Keratinocyte (primary cell): ENCODE results near the gene ZSCAN21. TPM values are rescaled to one million over a fixed set of nuclear protein-coding genes. Genes with fewer than 3 reads are reported as not detected.

Experiments
- DNase-seq: peaks from one replicate; pipeline ENCODE4 v3.0.0-alpha.2; 2011; ENCODE audit warnings: low read depth, missing footprints, low spot score
- FAIRE-seq: peaks from 2 replicates; lab custom pipeline; 2011; peaks lifted over from hg19 to GRCh38; lab: Jason Lieb, UNC
- H2AFZ ChIP-seq: 2 replicates; pipeline ENCODE4 v1.6.0; 2012; ENCODE audit warnings: low read length, control low read depth, inconsistent platforms; ENCODE audit not compliant: control insufficient read depth
- H3K27ac ChIP-seq: 2 replicates; pipeline ENCODE4 v1.5.1; 2011; ENCODE audit warnings: low read length; ENCODE audit not compliant: control insufficient read depth, insufficient read depth
- H3K27me3 ChIP-seq: 3 replicates; pipeline ENCODE4 v1.6.0; 2011; ENCODE audit warnings: low read length; ENCODE audit not compliant: control insufficient read depth, insufficient read depth; ENCODE audit errors: extremely low read depth
- H3K36me3 ChIP-seq, 2 experiments: 2 replicates in 1 of 2; 3 replicates in 1 of 2; pipeline ENCODE4 v1.5.1; 2011; ENCODE audit warnings: low read length in 2 of 2, mild to moderate bottlenecking in 1 of 2; ENCODE audit not compliant: control insufficient read depth in 2 of 2, insufficient read depth in 2 of 2; ENCODE audit errors: extremely low read depth in 1 of 2
- H3K4me1 ChIP-seq: 3 replicates; pipeline ENCODE4 v1.5.1; 2011; ENCODE audit warnings: low read length; ENCODE audit not compliant: control insufficient read depth, insufficient read depth; ENCODE audit errors: extremely low read depth
- H3K4me2 ChIP-seq: 3 replicates; pipeline ENCODE4 v1.6.0; 2011; ENCODE audit warnings: low read depth, low read length; ENCODE audit not compliant: control insufficient read depth, insufficient read depth; ENCODE audit errors: extremely low read depth
- H3K4me3 ChIP-seq, 3 experiments: fragments of 200-600 bp in 1 of 3; sonication (generic) in 1 of 3; 2 replicates in 2 of 3; 3 replicates in 1 of 3; pipeline ENCODE4 v1.5.1; 2011 to 2016; ENCODE audit warnings: low read length in 3 of 3, mild to moderate bottlenecking in 3 of 3, control low read depth in 2 of 3, inconsistent platforms in 1 of 3, low read depth in 1 of 3, mixed read lengths in 1 of 3, mixed run types in 1 of 3, moderate library complexity in 1 of 3; ENCODE audit not compliant: control insufficient read depth in 2 of 3, insufficient read depth in 2 of 3; ENCODE audit errors: extremely low read depth in 1 of 3
- H3K79me2 ChIP-seq: 2 replicates; pipeline ENCODE4 v1.6.0; 2012; ENCODE audit warnings: low read length; ENCODE audit not compliant: control insufficient read depth, insufficient read depth
- H3K9ac ChIP-seq: 3 replicates; pipeline ENCODE4 v1.6.0; 2011; ENCODE audit warnings: low read length; ENCODE audit not compliant: control insufficient read depth, insufficient read depth; ENCODE audit errors: extremely low read depth
- H3K9me1 ChIP-seq: 3 replicates; pipeline ENCODE4 v1.6.0; 2011; ENCODE audit warnings: low read length; ENCODE audit not compliant: control insufficient read depth, insufficient read depth; ENCODE audit errors: extremely low read depth
- H3K9me3 ChIP-seq: 2 replicates; pipeline ENCODE4 v1.5.1; 2012; ENCODE audit warnings: low read depth, low read length; ENCODE audit not compliant: control insufficient read depth
- H4K20me1 ChIP-seq: 3 replicates; pipeline ENCODE4 v1.6.0; 2011; ENCODE audit warnings: low read length; ENCODE audit not compliant: control insufficient read depth, insufficient read depth; ENCODE audit errors: extremely low read depth
- EZH2 ChIP-seq: IDR thresholded peaks from one replicate; pipeline ENCODE4 v1.6.1; 2012; ENCODE audit warnings: inconsistent platforms, mild to moderate bottlenecking, low read length, moderate library complexity
- dilution Hi-C: fragments of 300-500 bp; cut with MboI; formaldehyde crosslinking; loops from one replicate; pipeline ENCODE4 v1.7.0; 2020; ENCODE audit warnings: low sequenced_read_pairs; ENCODE audit not compliant: extremely low pct_ligation_motif_present
- polyA plus RNA-seq, 5 experiments: library from polyadenylated mRNA; depleted of rRNA in 3 of 5; stranded (reverse) in 3 of 5; stranded (forward) in 1 of 5; unstranded in 1 of 5; fragments of >200 nt; gene quantifications; 1 replicate in 1 of 5; 2 replicates in 3 of 5; 3 replicates in 1 of 5; pipeline versions ENCODE4 v1.2.1 to v1.2.3, GENCODE V29; 2011 to 2012; ENCODE audit warnings: missing spikeins in 2 of 5, low read depth in 1 of 5, low replicate concordance in 1 of 5
- TF ChIP-seq, protein P1 (sequence below), 3 experiments: IDR thresholded peaks in 1 of 3; conservative IDR thresholded peaks in 1 of 3; optimal IDR thresholded peaks in 1 of 3; 2 replicates in 2 of 3; 3 replicates in 1 of 3; pipeline versions ENCODE3 to v1.5.1; 2011; ENCODE audit warnings: low read length in 3 of 3, mild to moderate bottlenecking in 3 of 3, moderate library complexity in 2 of 3, control low read depth in 1 of 3, inconsistent platforms in 1 of 3; ENCODE audit not compliant: insufficient read depth in 2 of 3; ENCODE audit errors: extremely low read depth in 1 of 3

Gene ZSCAN21
- polyA plus RNA-seq, 1 donor (not counting 4 experiments of a cell fraction or from before 2014, with no cell fraction given), result 12.6 TPM

DNA sequence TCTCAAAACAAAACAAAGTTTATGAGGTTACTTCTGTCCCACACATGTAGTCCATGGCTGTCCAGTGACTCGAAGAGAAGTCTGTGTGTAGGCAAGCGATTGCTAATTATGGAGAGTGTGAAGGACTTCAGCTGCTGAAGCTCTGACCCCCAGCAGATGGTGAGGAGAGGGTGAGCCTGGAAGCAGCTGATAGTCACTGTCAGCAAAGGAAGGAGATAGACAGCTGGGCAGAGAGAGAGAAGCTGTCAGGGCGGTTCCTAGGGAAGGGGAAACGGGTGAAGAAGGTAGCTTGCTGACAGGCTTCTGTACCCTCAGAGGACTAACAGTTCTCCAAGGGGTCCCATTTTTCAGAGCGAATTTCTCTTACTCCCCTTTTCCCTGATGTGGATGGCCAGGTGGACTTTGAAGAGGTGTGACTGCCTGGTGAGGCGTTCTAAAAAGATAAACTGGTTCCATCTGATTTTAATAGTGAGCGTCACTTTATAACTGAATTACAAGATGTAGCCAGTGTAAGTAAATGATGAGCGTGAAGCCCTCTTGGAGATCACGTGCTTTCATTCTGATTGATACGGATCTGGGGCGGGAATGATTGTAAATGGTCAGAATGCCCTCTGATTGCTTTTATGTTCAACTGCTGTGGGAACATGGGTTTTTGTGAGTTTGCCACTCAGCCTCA, 12.1 kb downstream of the ZSCAN21 start:
- no peaks in the 10 kb centered on the region for H3K27me3 ChIP-seq
- H3K9me3 ChIP-seq, result no peaks in the 10 kb centered on the region
- dilution Hi-C loops, result no loop called here
- H3K79me2 ChIP-seq, result no peaks in the 10 kb centered on the region
- DNase-seq (no peak), FAIRE-seq (no peak)
- H4K20me1 ChIP-seq, result no peaks in the 10 kb centered on the region
- H3K27ac ChIP-seq, result no peak overlapping the region
- H3K9ac ChIP-seq, result no peak overlapping the region
- H3K9me1 ChIP-seq, result no peaks in the 10 kb centered on the region
- no peaks in the 10 kb centered on the region for H3K4me1 ChIP-seq
- no peak overlapping the region for H2AFZ ChIP-seq
- no peak overlapping the region for H3K4me3 ChIP-seq
- no peak for TF ChIP-seq EZH2
- TF ChIP-seq, protein P1, sequence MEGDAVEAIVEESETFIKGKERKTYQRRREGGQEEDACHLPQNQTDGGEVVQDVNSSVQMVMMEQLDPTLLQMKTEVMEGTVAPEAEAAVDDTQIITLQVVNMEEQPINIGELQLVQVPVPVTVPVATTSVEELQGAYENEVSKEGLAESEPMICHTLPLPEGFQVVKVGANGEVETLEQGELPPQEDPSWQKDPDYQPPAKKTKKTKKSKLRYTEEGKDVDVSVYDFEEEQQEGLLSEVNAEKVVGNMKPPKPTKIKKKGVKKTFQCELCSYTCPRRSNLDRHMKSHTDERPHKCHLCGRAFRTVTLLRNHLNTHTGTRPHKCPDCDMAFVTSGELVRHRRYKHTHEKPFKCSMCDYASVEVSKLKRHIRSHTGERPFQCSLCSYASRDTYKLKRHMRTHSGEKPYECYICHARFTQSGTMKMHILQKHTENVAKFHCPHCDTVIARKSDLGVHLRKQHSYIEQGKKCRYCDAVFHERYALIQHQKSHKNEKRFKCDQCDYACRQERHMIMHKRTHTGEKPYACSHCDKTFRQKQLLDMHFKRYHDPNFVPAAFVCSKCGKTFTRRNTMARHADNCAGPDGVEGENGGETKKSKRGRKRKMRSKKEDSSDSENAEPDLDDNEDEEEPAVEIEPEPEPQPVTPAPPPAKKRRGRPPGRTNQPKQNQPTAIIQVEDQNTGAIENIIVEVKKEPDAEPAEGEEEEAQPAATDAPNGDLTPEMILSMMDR (optimal IDR thresholded peaks at IDR 0.05 in 1 of 3, IDR thresholded peaks at IDR 0.05 in 1 of 3, conservative IDR thresholded peaks at IDR 0.05 in 1 of 3; ENCODE audit: extremely low read depth in 1 of 3, insufficient read depth in 2 of 3, low read length in 3 of 3), result no peak
- peaks cover 11 to 25% of the 10 kb centered on the region in 2 experiments for H3K36me3 ChIP-seq
- H3K4me2 ChIP-seq, result no peak overlapping the region

DNA sequence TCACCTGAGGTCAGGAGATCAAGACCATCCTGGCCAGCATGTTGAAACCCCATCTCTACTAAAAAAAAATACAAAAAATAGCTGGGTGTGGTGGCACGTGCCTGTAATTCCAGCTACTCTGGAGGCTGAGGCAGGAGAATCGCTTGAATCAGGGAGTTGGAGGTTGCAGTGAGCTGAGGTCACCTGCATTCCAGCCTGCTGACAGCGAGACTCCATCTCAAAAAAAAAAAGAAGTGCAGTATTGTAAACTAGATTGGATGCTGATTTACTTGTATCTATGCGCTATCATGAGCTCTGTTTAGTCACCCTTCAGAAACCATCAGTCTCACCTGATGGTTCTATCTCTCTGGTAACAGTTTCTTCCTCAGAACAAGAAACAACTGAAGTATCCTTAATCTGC, 13.8 kb downstream of the ZSCAN21 start:
- H3K79me2 ChIP-seq, result no peaks in the 10 kb centered on the region
- no peak overlapping the region for H3K4me3 ChIP-seq
- H4K20me1 ChIP-seq, result no peaks in the 10 kb centered on the region
- H2AFZ ChIP-seq, result no peak overlapping the region
- no peaks in the 10 kb centered on the region for H3K9me3 ChIP-seq
- TF ChIP-seq, protein P1 (optimal IDR thresholded peaks at IDR 0.05 in 1 of 3, IDR thresholded peaks at IDR 0.05 in 1 of 3, conservative IDR thresholded peaks at IDR 0.05 in 1 of 3; ENCODE audit: extremely low read depth in 1 of 3, insufficient read depth in 2 of 3, low read length in 3 of 3), result no peak
- TF ChIP-seq EZH2, result no peak
- FAIRE-seq (no peak), DNase-seq (no peak)
- H3K27me3 ChIP-seq, result no peaks in the 10 kb centered on the region
- H3K36me3 ChIP-seq, result peaks cover 7 to 14% of the 10 kb centered on the region in 2 experiments
- no peak overlapping the region for H3K27ac ChIP-seq
- H3K9ac ChIP-seq, result no peak overlapping the region
- dilution Hi-C loops, result no loop called here
- no peaks in the 10 kb centered on the region for H3K4me1 ChIP-seq
- no peaks in the 10 kb centered on the region for H3K9me1 ChIP-seq
- no peak overlapping the region for H3K4me2 ChIP-seq
